Lower leg skin (tissue), 3 donors: ENCODE data around the gene BAZ1B.

Experiments used
- CTCF ChIP-seq, 3 donors: fragments of 450-650 bp; IDR thresholded peaks; one replicate each; pipeline ENCODE4 v1.5.1; 2016; ENCODE audit warnings: antibody characterized with exemption in 3 of 3, mild to moderate bottlenecking in 3 of 3, moderate library complexity in 2 of 3
- POLR2A ChIP-seq, 2 donors: fragments of 450-650 bp; IDR thresholded peaks; one replicate each; pipeline ENCODE4 v1.6.1; 2016 to 2017; ENCODE audit warnings: antibody characterized with exemption in 2 of 2, mild to moderate bottlenecking in 1 of 2, moderate library complexity in 1 of 2

GRCh38 chr7:73569042-73569608 lies 47.0 kb upstream of the BAZ1B start:
- no peak for TF ChIP-seq POLR2A (IDR thresholded peaks at IDR 0.05)
- no peak for TF ChIP-seq CTCF (IDR thresholded peaks at IDR 0.05)
